ENCODE data around the gene MAP1B.

DNA sequence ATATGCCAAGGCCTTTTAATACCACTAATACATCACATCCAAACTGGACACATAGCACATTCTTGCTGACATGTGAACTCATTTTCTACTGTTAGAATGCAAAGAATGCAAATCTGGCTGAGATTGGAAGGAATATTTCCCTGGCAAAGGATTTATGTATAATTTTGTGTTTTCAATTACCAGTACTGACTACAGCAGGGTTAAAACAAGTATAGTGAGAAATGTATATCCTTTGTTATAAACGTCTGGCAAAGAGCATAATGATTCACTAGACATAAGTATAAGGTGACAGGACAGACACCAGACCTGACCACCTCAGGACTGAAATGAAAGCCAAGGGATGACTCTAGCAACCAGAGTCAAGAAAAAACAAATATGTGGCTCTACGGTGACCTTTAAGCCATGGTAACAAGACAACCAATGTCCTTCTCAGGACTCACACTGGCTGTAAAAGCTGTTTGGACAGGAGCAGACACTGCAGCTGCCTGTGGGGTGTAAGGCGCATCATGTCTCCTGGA, 117.7 kb downstream of the MAP1B start:
- TF ChIP-seq EP300 (IDR thresholded peaks at IDR 0.05) (no peak), POLR2AphosphoS5 (IDR thresholded peaks at IDR 0.05) (no peak)
- TF ChIP-seq, protein P1, sequence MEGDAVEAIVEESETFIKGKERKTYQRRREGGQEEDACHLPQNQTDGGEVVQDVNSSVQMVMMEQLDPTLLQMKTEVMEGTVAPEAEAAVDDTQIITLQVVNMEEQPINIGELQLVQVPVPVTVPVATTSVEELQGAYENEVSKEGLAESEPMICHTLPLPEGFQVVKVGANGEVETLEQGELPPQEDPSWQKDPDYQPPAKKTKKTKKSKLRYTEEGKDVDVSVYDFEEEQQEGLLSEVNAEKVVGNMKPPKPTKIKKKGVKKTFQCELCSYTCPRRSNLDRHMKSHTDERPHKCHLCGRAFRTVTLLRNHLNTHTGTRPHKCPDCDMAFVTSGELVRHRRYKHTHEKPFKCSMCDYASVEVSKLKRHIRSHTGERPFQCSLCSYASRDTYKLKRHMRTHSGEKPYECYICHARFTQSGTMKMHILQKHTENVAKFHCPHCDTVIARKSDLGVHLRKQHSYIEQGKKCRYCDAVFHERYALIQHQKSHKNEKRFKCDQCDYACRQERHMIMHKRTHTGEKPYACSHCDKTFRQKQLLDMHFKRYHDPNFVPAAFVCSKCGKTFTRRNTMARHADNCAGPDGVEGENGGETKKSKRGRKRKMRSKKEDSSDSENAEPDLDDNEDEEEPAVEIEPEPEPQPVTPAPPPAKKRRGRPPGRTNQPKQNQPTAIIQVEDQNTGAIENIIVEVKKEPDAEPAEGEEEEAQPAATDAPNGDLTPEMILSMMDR (IDR thresholded peaks at IDR 0.05), result no peak
